GM21529 (cell line): Measurements from ENCODE around the gene USP11.
"Not testable (repeated sequence)": the region's sequence is repeated elsewhere in the genome, so short reads cannot be mapped to it uniquely, and the experiment has no call there.

Experiments
- ATAC-seq: cut with Tn5 transposase; IDR thresholded peaks from one replicate; pipeline ENCODE4 v1.9.1; 2021; ENCODE audit not compliant: unreplicated experiment

Gene USP11

DNA sequence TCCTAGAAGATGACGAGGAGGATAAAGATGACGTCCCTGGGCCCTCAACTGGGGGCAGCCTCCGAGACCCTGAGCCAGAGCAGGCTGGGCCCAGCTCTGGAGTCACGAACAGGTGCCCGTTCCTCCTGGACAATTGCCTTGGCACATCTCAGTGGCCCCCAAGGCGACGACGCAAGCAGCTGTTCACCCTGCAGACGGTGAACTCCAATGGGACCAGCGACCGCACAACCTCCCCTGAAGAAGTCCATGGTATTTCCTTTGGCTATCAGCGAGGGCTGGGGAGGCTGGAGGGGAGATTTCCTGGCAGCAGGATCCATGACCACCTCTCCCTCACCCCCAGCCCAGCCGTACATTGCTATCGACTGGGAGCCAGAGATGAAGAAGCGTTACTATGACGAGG, 11.9 kb downstream of the USP11 start:
- no peak for ATAC-seq

DNA sequence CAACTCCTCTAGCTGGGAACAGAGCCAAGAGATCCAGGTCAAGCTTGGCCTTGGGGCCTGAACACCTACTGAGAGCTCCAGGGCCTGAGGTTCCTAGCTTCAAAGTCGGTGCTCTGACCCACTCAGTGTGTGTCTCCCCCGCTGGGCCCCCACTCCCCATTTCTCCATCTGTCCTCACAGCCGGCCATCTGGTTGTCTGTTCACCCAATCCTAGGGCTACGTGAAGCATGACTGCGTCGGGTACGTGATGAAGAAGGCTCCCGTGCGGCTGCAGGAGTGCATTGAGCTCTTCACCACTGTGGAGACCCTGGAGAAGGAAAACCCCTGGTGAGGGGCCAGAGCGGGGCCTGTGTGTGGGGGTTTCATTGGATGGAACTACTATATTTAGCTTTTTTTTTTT, 12.3 kb downstream of the USP11 start:
- no peak for ATAC-seq

DNA sequence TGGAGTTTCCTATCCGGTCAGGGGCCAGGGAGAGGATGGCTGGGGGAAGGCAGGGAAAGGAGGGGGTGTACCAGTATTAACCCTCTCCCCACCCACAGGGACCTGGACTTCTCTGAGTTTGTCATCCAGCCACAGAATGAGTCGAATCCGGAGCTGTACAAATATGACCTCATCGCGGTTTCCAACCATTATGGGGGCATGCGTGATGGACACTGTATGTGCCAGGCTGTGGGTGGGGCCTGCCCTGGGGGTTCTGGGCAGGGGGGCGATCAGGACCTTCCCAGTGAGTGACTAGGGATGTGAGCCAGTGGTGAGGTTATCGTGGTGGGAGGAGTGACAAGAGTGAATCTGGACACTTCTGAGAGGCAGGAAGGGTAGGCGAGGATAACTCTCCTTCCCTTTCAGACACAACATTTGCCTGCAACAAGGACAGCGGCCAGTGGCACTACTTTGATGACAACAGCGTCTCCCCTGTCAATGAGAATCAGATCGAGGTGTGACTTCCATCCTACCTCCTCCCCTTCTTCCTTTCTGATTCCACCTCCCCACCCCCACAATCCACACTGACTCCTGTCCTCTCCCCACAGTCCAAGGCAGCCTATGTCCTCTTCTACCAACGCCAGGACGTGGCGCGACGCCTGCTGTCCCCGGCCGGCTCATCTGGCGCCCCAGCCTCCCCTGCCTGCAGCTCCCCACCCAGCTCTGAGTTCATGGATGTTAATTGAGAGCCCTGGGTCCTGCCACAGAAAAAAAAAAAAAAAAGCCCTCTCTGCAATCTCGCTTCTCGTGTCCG, 14.6 kb downstream of the USP11 start:
- ATAC-seq = no peak

DNA sequence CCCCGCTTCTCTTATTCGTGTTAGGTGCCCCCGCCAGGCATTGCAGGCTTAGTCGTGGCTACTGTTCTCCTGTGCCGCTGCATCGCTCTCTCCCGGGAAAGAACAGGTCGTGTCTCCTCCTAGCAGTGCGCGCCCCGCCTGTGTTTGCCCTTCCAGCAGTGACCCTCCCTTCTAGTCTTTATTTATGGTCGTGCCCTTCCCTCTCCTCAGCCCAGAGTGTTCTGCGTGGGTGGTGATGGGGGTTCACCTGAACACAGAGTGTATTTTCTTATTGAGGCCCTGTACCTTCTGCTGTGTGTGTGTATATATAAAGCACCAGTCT, 15.2 kb downstream of the USP11 start:
- no peak for ATAC-seq

- ATAC-seq = no peak
Measured at GRCh38 chrX:47248576-47248975, 15.8 kb downstream of the USP11 start.

DNA sequence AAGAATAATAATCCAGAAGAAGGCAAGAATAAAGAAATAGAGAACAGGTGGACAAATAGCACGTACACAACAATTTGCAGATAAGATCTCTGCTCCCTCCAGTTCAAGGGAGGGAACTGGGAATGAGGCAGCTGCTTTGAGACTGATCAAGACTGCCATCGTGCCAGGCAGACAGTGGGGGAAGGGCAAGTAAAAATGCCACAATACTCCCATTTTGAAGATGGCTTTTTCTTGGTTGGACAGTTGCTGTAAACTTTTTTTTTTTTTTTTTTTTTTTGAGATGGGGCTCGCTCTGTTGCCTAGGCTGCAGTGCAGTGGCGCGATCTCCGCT, 17.2 kb downstream of the USP11 start:
- ATAC-seq = no peak

DNA sequence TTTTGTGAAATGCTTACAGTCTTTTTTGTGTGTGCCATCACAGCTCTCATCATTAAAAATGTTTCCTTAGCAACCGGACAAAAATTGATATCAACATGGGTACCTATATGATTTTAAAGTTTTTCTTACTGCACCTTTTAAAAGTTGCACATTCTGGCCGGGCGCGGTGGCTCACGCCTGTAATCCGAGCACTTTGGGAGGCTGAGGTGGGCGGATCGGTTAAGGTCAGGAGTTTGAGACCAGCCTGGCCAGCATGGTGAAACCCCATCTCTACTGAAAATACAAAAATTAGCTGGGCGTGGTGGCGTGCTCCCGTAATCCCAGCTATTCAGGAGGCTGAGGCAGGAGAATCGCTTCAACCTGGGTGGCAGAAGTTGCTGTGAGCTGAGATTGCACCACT, 24.8 kb downstream of the USP11 start:
- not testable (repeated sequence) for ATAC-seq

- no peak for ATAC-seq
Measured at GRCh38 chrX:47264483-47265173, 31.8 kb downstream of the USP11 start.

DNA sequence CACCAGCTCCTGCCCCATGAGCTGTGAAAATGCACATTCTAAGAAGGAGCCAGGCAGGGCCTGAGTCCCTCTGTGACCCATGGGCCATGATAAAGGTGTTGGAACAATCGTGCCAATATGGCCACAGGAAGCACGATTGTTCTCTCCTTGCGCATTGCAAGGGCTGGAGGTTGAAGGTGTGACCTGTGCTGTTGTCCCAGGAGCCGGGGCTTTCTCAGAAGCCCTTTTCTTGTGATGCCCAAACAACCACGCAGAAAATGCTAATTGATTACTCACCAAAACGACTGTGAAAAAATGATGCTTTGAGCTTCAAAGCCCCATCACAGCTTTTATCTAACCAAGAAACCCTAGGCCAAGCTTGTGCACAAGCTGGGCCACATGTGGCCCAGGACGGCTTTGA, 33.8 kb downstream of the USP11 start:
- ATAC-seq = no peak

- no peak for ATAC-seq
Measured at GRCh38 chrX:47272013-47272408, 39.2 kb downstream of the USP11 start.

DNA sequence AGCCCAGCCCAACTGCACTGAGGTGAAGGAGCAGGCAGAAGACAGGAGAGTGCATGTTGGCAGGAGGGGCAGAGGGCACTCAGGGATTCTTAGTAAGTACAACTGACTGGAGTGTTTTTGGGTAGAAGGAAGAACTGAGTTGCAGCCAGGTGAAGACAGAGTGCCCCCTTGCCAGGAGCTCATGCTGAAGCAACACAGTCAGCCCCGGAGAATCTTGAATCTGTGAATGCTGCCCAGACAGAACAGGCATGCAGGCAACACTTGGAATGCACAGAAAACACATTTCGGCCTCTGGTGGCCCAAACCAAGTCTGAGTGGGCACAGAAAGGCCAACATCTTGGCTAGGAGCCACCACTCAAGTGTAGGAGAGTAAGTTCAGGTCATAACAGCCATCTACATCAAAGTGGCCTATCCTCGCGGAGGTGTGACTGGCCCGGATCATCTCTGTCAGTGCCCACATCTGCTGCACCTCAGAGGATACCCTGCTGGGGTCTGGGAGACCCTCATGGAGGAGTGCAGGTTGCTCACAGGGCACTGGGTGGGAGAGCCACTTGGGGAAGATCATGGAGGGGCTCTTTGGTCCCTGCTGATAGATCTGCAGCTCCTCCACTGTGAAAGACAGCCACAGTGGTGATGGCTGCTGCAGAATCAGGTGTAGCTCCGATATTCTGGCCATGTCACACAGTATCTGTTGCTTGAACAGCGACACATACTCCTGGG, 40.4 kb downstream of the USP11 start:
- no peak for ATAC-seq

GRCh38 chrX:47278691-47279090, 45.9 kb downstream of the USP11 start:
- ATAC-seq = no peak

DNA sequence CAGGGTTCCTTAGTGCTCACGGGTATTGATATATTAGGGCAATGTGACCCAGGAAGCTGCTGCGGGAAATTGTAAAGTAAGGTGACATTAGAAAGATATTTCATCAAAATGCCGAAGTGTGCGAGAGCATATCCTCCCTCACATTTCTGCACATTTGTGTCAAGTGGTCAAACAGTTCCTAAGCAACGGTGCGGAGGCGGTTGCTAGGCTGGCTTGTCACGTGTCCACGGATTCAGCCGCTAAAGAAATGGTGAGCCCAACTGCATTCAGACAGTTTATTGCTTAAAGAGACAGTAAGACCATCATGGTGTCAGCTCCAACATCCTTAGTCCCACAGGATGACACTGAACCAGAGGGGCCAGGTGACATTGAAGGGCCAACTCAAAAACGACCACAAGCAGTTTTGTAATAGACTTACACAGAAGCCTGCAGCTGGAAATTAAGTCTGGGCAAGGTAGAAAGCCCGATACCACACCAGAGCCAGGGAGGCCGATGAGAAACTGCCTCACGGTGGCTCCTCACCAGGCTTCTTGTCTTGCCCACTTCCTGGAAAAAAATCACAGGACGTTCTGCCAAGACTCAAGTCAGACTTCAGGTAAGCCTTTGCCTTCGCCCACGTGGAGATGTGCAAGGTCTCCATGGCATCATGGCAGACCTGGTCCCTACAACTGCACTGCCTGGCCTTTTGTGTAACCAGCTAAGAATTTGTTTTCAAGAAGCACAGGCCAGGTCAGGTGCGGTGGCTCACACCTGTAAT, 50.4 kb downstream of the USP11 start:
- no peak for ATAC-seq

GRCh38 chrX:47284616-47285015, 51.8 kb downstream of the USP11 start:
- ATAC-seq = not testable (repeated sequence)

- ATAC-seq = no peak
Measured at GRCh38 chrX:47285836-47286320, 53.1 kb downstream of the USP11 start.

GRCh38 chrX:47293106-47293505, 60.3 kb downstream of the USP11 start:
- ATAC-seq = no peak

DNA sequence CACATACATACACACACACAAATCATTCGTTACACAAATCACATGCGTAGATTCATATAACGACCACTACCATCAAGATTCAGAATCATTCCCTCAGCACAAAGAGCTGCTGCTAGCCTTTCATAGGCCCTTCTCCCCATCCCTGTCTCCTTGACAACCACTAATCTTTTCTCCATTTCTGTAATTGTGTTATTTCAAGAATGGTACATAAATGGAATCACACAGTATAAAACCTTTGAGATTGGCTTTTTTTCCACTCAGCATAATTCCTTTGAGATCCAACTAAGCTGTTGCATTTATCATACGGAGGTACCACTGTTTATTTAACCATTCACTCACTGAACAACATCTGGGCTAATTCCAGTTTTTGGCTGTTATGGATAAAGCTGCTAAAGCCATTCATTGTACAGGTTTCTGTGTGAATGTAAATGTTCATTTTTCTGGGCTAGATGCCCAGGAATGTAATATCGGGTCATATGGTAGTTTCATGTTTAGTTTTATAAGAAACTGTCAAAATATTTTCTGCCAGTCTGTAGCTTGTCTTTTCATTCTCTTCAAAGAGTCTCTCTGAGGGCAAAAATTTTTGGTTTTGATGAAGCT, 64.1 kb downstream of the USP11 start:
- no peak for ATAC-seq

GRCh38 chrX:47297874-47298273, 65.1 kb downstream of the USP11 start:
- no peak for ATAC-seq
